Activated naive CD8-positive, alpha-beta T cell treated with anti-CD3 and anti-CD28 coated beads, Interleukin-2, amount 10 ng/mL, durations not matched to agents 7 days and 5 days (primary cell): ENCODE measurements around the gene CPT1A. TPM values are rescaled to one million over a fixed set of nuclear protein-coding genes. Genes with fewer than 3 reads are reported as not detected.

Experiments used
- ATAC-seq: fragments of 150-1000 bp; cut with Tn5 transposase; one replicate; pipeline ENCODE4 v1.10.0; 2021; ENCODE audit warnings: low read depth, moderate library complexity
- POLR2A ChIA-PET: fragments of 350-600 bp; sonication (Branson Sonifier 250); formaldehyde crosslinking; loops from one replicate; lab custom pipeline; 2021; ENCODE audit warnings: antibody characterized with exemption; lab: Charles Lee
- DNase-seq: peaks from one replicate; pipeline ENCODE4 v3.0.0; 2021
- H3K27ac Mint-ChIP-seq: one replicate; pipeline ENCODE4 v1.8.0; 2022; ENCODE audit warnings: mild to moderate bottlenecking, mixed read lengths
- H3K27me3 Mint-ChIP-seq: one replicate; pipeline ENCODE4 v1.8.0; 2022; ENCODE audit warnings: mild to moderate bottlenecking, moderate library complexity, mixed read lengths
- H3K36me3 Mint-ChIP-seq: one replicate; pipeline ENCODE4 v1.8.0; 2021; ENCODE audit warnings: mild to moderate bottlenecking, mixed read lengths
- H3K4me1 Mint-ChIP-seq: one replicate; pipeline ENCODE4 v1.8.0; 2021; ENCODE audit warnings: mixed read lengths
- H3K4me3 Mint-ChIP-seq: one replicate; pipeline ENCODE4 v1.8.0; 2022; ENCODE audit warnings: mild to moderate bottlenecking, moderate library complexity, mixed read lengths
- H3K9me3 Mint-ChIP-seq: one replicate; pipeline ENCODE4 v1.8.0; 2021; ENCODE audit warnings: mixed read lengths
- total RNA-seq, 2 experiments: library from RNA; stranded (reverse); gene quantifications; one replicate each; pipeline ENCODE4 v1.2.3, GENCODE V29; 2021

CPT1A gene
- total RNA-seq, 2 experiments from 2014 or later: 47.1 to 52.2 TPM

DNA sequence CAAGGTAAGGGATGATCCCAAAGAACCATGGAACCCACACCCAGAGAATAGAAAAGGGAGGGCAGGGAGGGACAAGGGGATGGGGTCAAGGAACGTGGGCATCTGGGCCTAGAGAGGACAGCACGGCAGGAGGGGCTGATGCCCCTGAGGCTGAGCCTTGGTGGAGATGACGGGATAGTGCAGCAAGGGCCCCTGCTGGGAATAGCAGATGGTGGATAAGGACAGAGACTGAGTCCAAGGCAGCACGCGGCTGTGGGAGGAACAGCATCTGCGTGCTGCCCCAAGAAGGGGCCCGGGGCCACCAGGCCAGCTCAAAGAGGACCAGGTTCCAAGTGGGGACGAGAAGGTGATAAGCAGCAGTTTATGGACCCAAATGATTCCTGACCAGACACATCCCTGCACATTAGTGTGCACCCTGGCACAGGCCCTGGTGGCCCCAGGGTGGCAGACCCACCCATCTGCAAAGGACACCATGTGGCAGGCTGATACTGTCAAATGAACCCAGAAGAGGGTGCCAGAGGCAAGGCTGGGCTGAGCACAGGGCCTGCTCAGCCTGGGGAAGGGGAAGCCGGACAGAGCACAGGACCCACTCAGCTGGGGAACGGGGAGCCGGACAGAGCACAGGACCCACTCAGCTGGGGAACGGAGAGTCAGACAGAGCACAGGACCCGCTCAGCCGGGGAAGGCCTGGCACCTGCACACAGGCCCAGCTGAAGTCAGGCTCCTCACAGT is 77.6 kb downstream of the CPT1A start:
- POLR2A ChIA-PET: no interaction called here

DNA sequence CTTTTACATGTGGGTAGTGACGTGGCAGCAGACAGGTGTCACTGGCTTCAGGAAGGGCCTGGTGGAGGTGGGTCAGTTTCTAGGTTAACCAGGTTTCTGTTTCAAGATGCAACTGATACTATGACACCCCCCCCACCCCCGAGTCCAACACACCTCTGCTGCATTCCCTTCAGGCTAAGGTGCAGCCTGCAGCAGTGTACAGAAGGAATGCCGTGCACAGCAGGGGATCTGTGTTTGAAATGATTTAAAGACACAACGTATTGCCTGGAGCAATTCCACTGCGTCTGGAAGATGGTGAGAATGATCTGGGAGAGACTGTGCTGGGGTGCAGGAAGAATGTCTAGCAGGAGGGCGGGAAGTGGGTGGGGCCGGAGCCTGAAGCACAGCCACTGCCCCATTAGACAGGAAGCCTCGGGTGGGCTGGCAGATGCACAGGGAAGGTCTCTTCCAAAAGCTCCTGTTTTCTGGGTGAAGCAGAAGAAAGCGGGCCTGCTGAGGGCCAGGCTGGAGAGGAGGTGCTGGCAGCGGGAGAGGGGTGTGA is 78.5 kb downstream of the CPT1A start:
- peaks cover 4% of the 10 kb centered on the region for H3K4me1 Mint-ChIP-seq
- H3K27me3 Mint-ChIP-seq: no peaks in the 10 kb centered on the region
- POLR2A ChIA-PET: no interaction called here
- no peaks in the 10 kb centered on the region for H3K9me3 Mint-ChIP-seq
- no peak overlapping the region for H3K4me3 Mint-ChIP-seq
- H3K27ac Mint-ChIP-seq: peak overlapping the region; percentile 26
- ATAC-seq (no peak), DNase-seq (no peak)
- peaks cover 7% of the 10 kb centered on the region for H3K36me3 Mint-ChIP-seq

More for the DNA sequence above, 77.6 kb downstream of the CPT1A start:
- no peak overlapping the region for H3K4me3 Mint-ChIP-seq
- DNase-seq (no peak), ATAC-seq (no peak)
- no peak overlapping the region for H3K27ac Mint-ChIP-seq
- no peaks in the 10 kb centered on the region for H3K27me3 Mint-ChIP-seq
- H3K36me3 Mint-ChIP-seq: peaks cover 14% of the 10 kb centered on the region
- no peaks in the 10 kb centered on the region for H3K9me3 Mint-ChIP-seq
- peaks cover 4% of the 10 kb centered on the region for H3K4me1 Mint-ChIP-seq

GRCh38 chr11:68762481-68762880 is 79.2 kb downstream of the CPT1A start:
- ATAC-seq: no peak
- Mint-ChIP-seq H3K9me3 (no peaks in the 10 kb centered on the region), H3K4me1 (peaks cover 4% of the 10 kb centered on the region), H3K36me3 (peaks cover 8% of the 10 kb centered on the region), H3K27ac (no peak overlapping the region), H3K4me3 (no peak overlapping the region), H3K27me3 (no peaks in the 10 kb centered on the region)
- POLR2A ChIA-PET: no interaction called here
- DNase-seq: no peak

DNA sequence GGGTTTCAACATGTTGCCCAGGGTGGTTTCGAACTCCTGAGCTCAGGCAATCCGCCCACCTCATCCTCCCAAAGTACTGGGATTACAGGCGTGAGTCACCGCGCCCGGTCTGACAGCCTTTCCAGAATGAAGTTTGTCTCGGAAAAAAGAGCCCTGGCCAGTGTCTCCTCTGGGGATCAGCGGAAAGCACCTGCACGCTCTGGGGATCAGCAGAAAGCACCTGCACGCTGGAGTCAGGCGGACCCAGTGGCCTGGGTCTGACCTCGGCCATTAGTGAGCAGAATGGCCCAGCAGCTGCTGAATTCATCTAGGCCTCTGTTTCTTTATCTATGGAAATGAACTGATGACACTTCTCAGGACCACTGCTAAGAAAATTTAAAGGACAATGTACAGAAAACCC is 79.9 kb downstream of the CPT1A start:
- H3K9me3 Mint-ChIP-seq: no peaks in the 10 kb centered on the region
- DNase-seq (no peak), ATAC-seq (no peak)
- H3K36me3 Mint-ChIP-seq: peaks cover 10% of the 10 kb centered on the region
- H3K27me3 Mint-ChIP-seq: no peaks in the 10 kb centered on the region
- POLR2A ChIA-PET: no interaction called here
- H3K27ac Mint-ChIP-seq: no peak overlapping the region
- H3K4me3 Mint-ChIP-seq: no peak overlapping the region
- H3K4me1 Mint-ChIP-seq: peaks cover 4% of the 10 kb centered on the region

- Mint-ChIP-seq H3K4me1 (peaks cover 4% of the 10 kb centered on the region), H3K27me3 (no peaks in the 10 kb centered on the region), H3K9me3 (no peaks in the 10 kb centered on the region), H3K4me3 (no peak overlapping the region), H3K36me3 (peaks cover 16% of the 10 kb centered on the region), H3K27ac (no peak overlapping the region)
- POLR2A ChIA-PET: no interaction called here
- ATAC-seq: no peak
- no peak for DNase-seq
Observed at GRCh38 chr11:68759991-68760390, 81.7 kb downstream of the CPT1A start.

DNA sequence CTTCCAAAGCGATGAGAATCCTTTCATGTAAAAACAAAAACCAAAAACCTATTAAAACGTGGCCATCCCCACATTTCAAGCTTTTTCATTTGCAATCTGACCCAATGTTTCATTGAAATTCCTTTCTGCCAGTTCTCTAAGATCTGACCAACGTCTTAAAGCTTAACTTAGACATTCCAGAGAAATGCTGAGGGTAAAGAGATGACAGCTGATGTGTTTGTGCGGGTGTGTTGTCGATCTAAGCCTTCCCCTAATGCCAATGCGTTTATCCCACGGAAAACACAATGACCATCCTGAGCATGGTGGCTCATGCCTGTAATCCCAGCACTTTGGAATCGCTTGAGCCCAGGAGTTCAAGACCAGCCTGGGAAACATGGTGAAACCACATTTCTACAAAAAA is 84.0 kb downstream of the CPT1A start:
- no peaks in the 10 kb centered on the region for H3K9me3 Mint-ChIP-seq
- peaks cover 22% of the 10 kb centered on the region for H3K36me3 Mint-ChIP-seq

GRCh38 chr11:68756171-68756766 is 85.4 kb downstream of the CPT1A start:
- ATAC-seq (no peak), DNase-seq (no peak)
- Mint-ChIP-seq H3K27me3 (no peaks in the 10 kb centered on the region), H3K36me3 (peaks cover 19% of the 10 kb centered on the region), H3K4me1 (peaks cover 4% of the 10 kb centered on the region), H3K9me3 (no peaks in the 10 kb centered on the region), H3K4me3 (no peak overlapping the region), H3K27ac (no peak overlapping the region)
- POLR2A ChIA-PET: no interaction called here

More for the DNA sequence above, 84.0 kb downstream of the CPT1A start:
- Mint-ChIP-seq H3K4me3 (no peak overlapping the region), H3K27me3 (no peaks in the 10 kb centered on the region), H3K27ac (no peak overlapping the region), H3K4me1 (no peaks in the 10 kb centered on the region)
- DNase-seq (no peak), ATAC-seq (no peak)
- POLR2A ChIA-PET: no interaction called here

DNA sequence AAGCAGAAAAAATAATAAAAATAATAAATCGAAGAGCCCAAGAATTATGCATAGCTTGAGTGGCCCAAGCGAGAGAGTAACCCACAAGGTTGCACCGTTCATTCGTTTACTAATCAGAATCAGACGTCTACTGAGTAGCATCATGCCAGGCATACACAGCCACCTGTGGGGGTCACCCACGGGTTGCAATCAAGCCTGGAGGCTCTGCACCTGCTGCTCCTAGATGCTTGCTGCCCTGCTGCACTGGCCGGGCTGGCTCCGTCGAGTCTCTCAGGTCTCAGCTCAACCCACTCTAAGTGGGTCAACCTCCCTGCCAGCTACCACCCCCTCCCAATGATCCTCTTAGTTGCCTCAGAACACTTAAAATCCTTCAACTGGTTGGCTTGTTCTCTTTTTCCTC is 88.4 kb downstream of the CPT1A start:
- Mint-ChIP-seq H3K36me3 (peaks cover 18% of the 10 kb centered on the region), H3K27me3 (peaks cover 3% of the 10 kb centered on the region), H3K4me3 (no peak overlapping the region), H3K9me3 (no peaks in the 10 kb centered on the region), H3K4me1 (peaks cover 6% of the 10 kb centered on the region), H3K27ac (no peak overlapping the region)
- DNase-seq (no peak), ATAC-seq (no peak)
- POLR2A ChIA-PET: no interaction called here

DNA sequence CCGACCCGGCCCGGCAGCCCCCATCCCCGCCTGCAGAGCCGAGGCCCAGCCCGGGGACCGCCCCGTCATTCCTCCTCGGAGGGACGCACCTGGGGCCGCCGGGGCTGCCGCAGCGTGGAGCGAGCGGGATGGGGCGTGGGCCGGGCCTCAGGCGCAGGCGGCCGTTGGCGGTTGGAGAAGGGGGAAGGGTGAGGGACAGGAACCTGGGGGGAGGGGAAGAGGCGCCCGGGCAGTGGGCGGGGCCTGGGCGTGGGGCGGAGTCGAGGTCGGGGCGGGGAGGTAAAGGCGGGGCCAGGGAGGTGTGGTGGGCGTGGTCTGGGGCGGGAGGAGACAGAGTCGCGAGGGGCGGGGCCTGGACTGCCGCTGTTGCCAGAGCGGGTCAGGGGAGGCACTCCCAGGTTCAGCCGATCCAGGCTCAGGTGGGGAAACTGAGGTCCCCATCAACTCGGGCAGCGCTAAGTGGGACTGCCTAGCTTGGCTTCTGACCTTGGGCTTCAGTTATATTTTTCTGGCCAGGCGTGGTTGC is 90.3 kb downstream of the CPT1A start, which contains the start of gene TESMIN:
TESMIN (minus strand) TSS at position 190 of the 526 bp plus-strand sequence. CDS start 860 bp downstream, outside the sequence.
- Mint-ChIP-seq H3K36me3 (peaks cover 10% of the 10 kb centered on the region), H3K27ac (peak within 1 kb of the TSS; percentile 29), H3K9me3 (no peaks in the 10 kb centered on the region), H3K27me3 (peaks cover 3% of the 10 kb centered on the region), H3K4me3 (peak within 1 kb of the TSS; percentile 54), H3K4me1 (peaks cover 8% of the 10 kb centered on the region)
- ATAC-seq (peak; percentile 87), DNase-seq (peak; percentile 97)
- POLR2A ChIA-PET: no interaction called here

DNA sequence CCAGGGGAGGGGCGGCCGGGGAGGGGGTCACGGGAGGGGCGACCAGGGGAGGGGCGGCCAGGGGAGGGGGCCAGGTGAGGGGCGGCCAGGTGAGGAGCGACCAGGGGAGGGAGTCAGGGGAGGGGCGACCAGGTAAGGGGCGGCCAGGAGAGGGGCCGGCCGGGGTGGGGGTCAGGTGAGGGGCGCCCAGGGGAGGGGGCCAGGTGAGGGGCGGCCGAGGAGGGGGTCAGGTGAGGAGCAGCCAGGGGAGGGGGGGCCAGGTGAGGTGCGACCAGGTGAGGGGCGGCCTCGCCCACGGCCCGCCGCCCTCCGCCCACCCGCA is 90.8 kb downstream of the CPT1A start:
- Mint-ChIP-seq H3K9me3 (no peaks in the 10 kb centered on the region), H3K4me3 (no peak overlapping the region), H3K27me3 (peaks cover 3% of the 10 kb centered on the region), H3K4me1 (peaks cover 8% of the 10 kb centered on the region), H3K36me3 (peaks cover 8% of the 10 kb centered on the region), H3K27ac (no peak overlapping the region)
- DNase-seq: no peak
- POLR2A ChIA-PET: interaction anchor here (0.8 kb wide), 1 partner anchor 87 kb away, joined by 3 read pairs; no protein-coding TSS in a partner anchor
- no peak for ATAC-seq

DNA sequence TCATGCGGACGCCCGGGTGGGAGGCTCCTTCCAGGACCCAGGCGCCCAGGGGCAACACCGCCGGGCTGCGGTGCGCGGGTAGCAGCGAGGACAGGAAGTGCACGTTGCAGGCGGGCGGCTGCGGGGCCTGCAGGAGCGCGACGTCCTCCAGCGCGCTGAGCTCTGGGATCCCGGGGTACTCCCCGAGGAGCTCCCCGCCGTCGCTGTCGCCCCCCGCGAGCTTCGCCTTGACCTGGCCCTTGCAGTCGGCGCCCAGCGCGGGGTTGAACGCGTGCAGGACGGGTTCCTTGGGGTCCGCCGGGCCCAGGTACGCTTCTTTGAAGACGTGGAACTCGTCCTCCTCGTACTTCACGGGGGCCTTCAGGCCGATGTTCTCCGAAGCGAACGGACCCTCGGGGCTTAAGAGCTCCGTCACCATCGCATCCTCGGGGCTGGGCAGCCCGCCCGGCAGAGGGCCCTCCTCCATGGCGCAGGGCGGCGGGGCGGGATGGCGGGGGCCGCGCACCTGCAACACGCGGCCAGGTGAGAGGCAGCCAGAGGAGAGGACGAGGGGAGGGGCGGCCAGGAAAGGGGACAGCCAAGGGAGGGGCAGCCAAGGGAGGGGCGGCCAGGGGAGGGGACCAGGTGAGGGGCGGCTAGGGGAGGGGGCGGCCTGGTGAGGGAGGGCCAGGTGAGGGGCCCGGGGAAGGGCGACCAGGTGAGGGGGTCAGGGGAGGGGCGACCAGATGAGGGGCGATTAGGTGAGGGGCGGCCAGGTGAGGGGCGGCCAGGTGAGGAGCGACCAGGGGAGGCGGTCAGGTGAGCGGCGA is 91.3 kb downstream of the CPT1A start:
- H3K4me1 Mint-ChIP-seq: peaks cover 8% of the 10 kb centered on the region
- H3K9me3 Mint-ChIP-seq: no peaks in the 10 kb centered on the region
- DNase-seq: peak; percentile 51
- peaks cover 3% of the 10 kb centered on the region for H3K27me3 Mint-ChIP-seq
- POLR2A ChIA-PET: interaction anchor here (0.8 kb wide), 1 partner anchor 88 kb away, joined by 3 read pairs; no protein-coding TSS in a partner anchor
- H3K27ac Mint-ChIP-seq: no peak overlapping the region
- H3K4me3 Mint-ChIP-seq: peak overlapping the region; percentile 39
- peaks cover 8% of the 10 kb centered on the region for H3K36me3 Mint-ChIP-seq
- no peak for ATAC-seq

- POLR2A ChIA-PET: no interaction called here
- peaks cover 8% of the 10 kb centered on the region for H3K4me1 Mint-ChIP-seq
- peak overlapping the region; percentile 50 for H3K27ac Mint-ChIP-seq
- peak overlapping the region; percentile 76 for H3K4me3 Mint-ChIP-seq
- no peaks in the 10 kb centered on the region for H3K9me3 Mint-ChIP-seq
- no peak for ATAC-seq
- peaks cover 3% of the 10 kb centered on the region for H3K27me3 Mint-ChIP-seq
- H3K36me3 Mint-ChIP-seq: peaks cover 4% of the 10 kb centered on the region
- no peak for DNase-seq
Observed at GRCh38 chr11:68749229-68750123, 92.2 kb downstream of the CPT1A start.
